Thyroid gland (tissue), 4 donors: ENCODE results near the gene RRBP1. TPM values are rescaled to one million over a fixed set of nuclear protein-coding genes. Genes with fewer than 3 reads are reported as not detected.

Source experiments
- DNase-seq, 2 donors: peaks; one replicate each; pipeline ENCODE4 v3.0.0-alpha.2; 2019
- H3K27ac ChIP-seq, 3 donors: fragments of 200-600 bp; sonication (generic); 1 replicate in 2 of 3; 2 replicates in 1 of 3; pipeline ENCODE4 v1.5.1; 2016 to 2019; ENCODE audit warnings: mild to moderate bottlenecking in 1 of 3, moderate library complexity in 1 of 3
- H3K27me3 ChIP-seq: fragments of 200-600 bp; sonication (generic); one replicate; pipeline ENCODE4 v1.5.1; 2019
- H3K36me3 ChIP-seq, 2 donors: fragments of 200-600 bp; sonication (generic); one replicate each; pipeline ENCODE4 v1.5.1; 2016 to 2019
- H3K4me1 ChIP-seq, 2 donors: fragments of 200-600 bp; sonication (generic); one replicate each; pipeline ENCODE4 v1.5.1; 2017 to 2019
- H3K4me3 ChIP-seq, 3 donors: fragments of 200-600 bp; sonication (generic); replicated peaks in 1 of 3; 1 replicate in 2 of 3; 2 replicates in 1 of 3; pipeline ENCODE4 v1.5.1; 2016; ENCODE audit warnings: mild to moderate bottlenecking in 1 of 3
- H3K9me3 ChIP-seq: fragments of 200-600 bp; sonication (generic); one replicate; pipeline ENCODE4 v1.5.1; 2017
- POLR2A ChIP-seq, 2 donors: fragments of 450-650 bp; IDR thresholded peaks; one replicate each; pipeline ENCODE4 v1.6.1; 2017; ENCODE audit warnings: antibody characterized with exemption in 2 of 2, mild to moderate bottlenecking in 2 of 2, moderate library complexity in 1 of 2
- WGBS, 2 donors: methylation state at CpG; one replicate each; pipeline ENCODE4 v1.1.5; 2017; 5-methylcytosine and 5-hydroxymethylcytosine counted together
- intact Hi-C: fragments of 100-400 bp; cut with DNase I; formaldehyde crosslinking; loops from one replicate; pipeline ENCODE4 v1.15.1; 2023
- total RNA-seq, 4 donors: library from RNA; depleted of rRNA; stranded (reverse); fragments of >200 nt; gene quantifications; one replicate each; pipeline ENCODE4 v1.2.3, GENCODE V29; 2016
- TF ChIP-seq, protein P1 (sequence below), 6 experiments: fragments of 200-600 bp in 3 of 6; fragments of 450-650 bp in 3 of 6; sonication (generic) in 3 of 6; IDR thresholded peaks; one replicate each; pipeline ENCODE4 v1.5.1; 2016 to 2019; ENCODE audit warnings: antibody characterized with exemption in 6 of 6, mild to moderate bottlenecking in 2 of 6, inconsistent platforms in 1 of 6, moderate library complexity in 1 of 6

The RRBP1 gene
- total RNA-seq, 4 donors from 2014 or later: 149 to 287 (median 221) TPM

DNA sequence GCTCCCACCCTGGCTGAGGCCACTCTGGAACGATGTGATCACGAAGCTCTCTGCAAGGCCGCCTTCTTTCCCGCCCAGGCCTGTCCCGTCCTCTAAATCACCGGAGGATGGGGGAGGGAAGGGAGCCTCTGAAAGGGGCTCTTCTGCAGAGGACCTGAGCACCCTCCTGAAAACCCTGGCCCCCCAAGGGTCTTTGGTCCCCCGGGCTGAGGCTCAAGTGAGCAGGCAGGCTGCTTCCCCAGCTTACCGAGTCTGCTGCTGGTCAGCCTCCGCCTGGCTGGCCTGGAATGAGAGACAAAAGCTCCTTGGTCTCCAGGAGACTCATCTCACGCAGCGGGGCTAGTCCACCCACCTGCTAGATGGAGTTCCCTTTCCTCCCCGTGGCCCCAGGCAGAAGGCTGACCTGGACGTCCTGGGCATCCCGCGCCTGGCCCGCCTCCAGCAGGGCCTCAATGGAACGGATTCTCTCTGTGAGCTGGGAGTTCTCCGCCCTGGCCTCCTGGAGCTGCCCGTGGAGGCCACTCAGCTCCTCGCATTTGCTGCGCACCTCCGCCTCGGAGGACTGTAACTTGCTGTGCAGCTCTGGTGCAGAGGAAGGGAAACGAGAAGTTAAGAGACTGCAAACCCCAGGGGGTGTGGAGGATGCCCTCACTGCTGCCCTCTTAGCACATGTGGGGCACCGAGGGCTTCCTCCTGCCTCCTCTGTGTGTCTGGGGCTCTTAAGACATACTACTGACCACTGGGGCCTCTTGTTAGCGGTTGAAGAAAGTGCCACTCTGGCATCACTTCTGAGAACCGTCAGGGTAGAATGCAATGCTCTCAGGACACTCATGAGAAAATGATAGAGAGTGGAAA is 54.7 kb downstream of the RRBP1 start:
- WGBS, 2 donors: 82 to 88% methylated on average over 22 to 23 of the region's 27 CpGs
- no peak overlapping the region for H3K27ac ChIP-seq
- intact Hi-C loops: no loop called here
- no peaks in the 10 kb centered on the region for H3K9me3 ChIP-seq
- no peak for DNase-seq
- H3K4me1 ChIP-seq: no peaks in the 10 kb centered on the region
- no peak for TF ChIP-seq POLR2A (IDR thresholded peaks at IDR 0.05)
- TF ChIP-seq, protein P1, sequence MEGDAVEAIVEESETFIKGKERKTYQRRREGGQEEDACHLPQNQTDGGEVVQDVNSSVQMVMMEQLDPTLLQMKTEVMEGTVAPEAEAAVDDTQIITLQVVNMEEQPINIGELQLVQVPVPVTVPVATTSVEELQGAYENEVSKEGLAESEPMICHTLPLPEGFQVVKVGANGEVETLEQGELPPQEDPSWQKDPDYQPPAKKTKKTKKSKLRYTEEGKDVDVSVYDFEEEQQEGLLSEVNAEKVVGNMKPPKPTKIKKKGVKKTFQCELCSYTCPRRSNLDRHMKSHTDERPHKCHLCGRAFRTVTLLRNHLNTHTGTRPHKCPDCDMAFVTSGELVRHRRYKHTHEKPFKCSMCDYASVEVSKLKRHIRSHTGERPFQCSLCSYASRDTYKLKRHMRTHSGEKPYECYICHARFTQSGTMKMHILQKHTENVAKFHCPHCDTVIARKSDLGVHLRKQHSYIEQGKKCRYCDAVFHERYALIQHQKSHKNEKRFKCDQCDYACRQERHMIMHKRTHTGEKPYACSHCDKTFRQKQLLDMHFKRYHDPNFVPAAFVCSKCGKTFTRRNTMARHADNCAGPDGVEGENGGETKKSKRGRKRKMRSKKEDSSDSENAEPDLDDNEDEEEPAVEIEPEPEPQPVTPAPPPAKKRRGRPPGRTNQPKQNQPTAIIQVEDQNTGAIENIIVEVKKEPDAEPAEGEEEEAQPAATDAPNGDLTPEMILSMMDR (IDR thresholded peaks at IDR 0.05): no peak
- peaks cover 85 to 87% of the 10 kb centered on the region in 2 donors for H3K36me3 ChIP-seq
- no peak overlapping the region for H3K4me3 ChIP-seq
- no peaks in the 10 kb centered on the region for H3K27me3 ChIP-seq

DNA sequence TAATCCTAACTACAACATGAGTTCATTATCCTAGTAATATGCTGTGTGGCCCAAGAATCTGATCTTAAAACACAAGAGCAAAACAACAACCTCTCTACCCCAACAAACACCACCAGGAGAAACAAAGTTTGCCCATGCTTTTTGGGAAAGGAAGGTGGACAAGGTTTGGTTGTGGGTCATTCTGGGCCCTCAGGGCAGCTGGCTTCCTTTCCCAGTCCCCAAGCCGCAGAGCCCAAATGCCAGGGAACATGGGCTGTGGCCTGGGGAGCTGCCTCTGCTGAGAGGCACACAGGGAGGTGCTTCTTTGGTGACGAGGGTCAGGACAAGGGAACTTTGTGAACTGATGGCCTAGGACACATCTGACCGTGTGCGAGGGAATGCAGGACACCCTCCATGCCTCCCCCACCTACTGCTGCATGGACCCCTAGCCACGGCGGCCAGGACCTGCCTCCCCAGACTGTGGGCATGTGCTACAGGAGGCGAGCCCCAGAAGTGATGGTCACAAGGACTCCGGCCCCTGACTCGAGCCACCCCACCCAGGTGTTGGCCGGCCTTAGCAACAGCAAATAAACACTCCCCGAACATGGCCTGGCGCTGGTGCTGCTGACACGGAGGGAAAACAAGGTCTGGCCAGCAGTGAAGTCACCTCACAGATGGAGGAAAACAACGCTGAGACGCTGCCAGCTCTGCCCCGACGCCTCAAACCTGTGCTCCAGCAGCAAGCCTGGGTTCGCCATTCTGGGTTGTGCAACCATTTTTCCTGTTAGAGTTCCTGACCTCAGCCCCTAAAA is 55.6 kb downstream of the RRBP1 start:
- no peaks in the 10 kb centered on the region for H3K4me1 ChIP-seq
- TF ChIP-seq POLR2A (IDR thresholded peaks at IDR 0.05): no peak
- TF ChIP-seq, protein P1 (IDR thresholded peaks at IDR 0.05): no peak
- 81 to 84% methylated on average over 18 of the region's 18 CpGs for WGBS, 2 donors
- H3K27ac ChIP-seq: no peak overlapping the region
- intact Hi-C loops: no loop called here
- no peak overlapping the region for H3K4me3 ChIP-seq
- DNase-seq: no peak
- H3K36me3 ChIP-seq: peaks cover 90 to 92% of the 10 kb centered on the region in 2 donors
- H3K27me3 ChIP-seq: no peaks in the 10 kb centered on the region
- no peaks in the 10 kb centered on the region for H3K9me3 ChIP-seq

DNA sequence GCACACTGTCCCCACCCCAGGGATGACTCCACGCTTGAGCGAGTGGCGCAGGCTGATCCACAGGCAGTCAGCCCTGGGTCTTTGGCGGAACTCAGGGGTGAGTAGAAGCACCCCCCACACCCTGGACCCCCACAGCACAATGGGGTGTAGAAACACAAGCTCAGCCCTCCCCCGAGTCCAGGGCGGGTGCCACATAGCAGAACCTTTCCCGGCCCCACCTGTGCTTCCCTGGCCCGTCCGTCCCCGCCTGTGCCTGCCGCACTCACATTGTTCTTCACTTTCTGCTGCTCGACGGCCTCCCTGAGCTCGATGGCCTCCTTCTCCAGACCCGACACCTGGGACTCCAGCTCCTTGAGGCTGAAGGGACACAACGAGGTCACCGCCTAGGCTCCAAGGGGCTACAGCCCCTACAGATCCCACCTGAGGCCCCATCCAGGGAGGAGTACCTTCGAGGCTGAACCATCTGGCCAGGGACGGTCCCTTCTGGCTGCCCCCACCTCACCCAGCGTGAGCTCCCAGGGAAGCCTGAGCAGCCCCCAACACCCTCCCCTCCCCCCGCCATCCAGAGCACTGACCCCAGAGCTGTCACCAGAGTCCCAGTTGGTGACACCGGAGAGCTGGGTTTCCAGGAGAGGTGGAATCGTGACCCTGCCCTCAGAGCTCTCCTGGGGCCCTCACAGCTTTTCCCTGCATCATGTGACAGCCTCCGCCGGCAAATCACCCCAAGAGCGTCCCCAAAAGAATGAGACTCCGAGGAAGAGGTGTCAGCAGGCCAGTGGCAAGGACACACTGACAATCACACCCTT is 56.6 kb downstream of the RRBP1 start:
- no peaks in the 10 kb centered on the region for H3K4me1 ChIP-seq
- H3K9me3 ChIP-seq: no peaks in the 10 kb centered on the region
- 93 to 95% methylated on average over 23 to 24 of the region's 27 CpGs for WGBS, 2 donors
- intact Hi-C loops: no loop called here
- TF ChIP-seq, protein P1 (IDR thresholded peaks at IDR 0.05): no peak
- no peak for TF ChIP-seq POLR2A (IDR thresholded peaks at IDR 0.05)
- no peak overlapping the region for H3K27ac ChIP-seq
- peak in 1 of 2 donors; percentile 2 for DNase-seq
- H3K27me3 ChIP-seq: no peaks in the 10 kb centered on the region
- peaks cover 93% of the 10 kb centered on the region in 2 donors for H3K36me3 ChIP-seq
- no peak overlapping the region for H3K4me3 ChIP-seq

DNA sequence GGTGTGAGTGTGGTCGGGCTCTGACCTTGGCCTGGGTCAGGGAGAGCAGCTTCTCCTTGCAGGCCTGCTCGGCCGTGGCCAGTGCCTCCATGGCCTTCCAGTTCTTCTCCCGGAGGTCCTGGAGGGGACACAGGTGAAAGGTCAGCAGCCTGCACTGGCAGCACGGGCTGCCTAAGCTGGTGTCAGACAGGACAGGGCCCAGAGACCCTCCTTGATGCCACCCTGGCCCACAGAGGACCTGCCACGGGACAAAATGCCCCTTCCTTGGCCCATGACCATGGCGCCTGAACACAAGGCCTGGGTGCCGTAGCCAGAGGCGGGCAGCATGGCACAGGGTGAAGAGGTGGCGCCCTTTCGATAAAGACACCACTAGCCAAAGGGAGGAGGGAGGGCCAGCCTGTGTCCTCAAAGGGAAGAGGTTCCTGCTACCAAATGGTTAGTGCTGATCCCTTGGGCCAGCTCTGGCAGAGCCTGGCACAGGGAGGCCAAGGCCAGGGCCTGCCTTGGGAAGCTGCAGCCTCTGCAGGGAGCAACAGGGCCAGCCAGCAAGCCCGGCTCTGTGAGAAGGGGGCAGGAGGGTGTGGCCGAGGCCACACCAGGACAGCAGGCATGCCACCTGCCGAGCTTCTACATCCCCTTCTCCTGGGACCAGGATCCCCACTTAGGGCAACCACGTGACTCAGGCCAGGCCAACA is 57.3 kb downstream of the RRBP1 start:
- Histone ChIP-seq H3K27me3 (no peaks in the 10 kb centered on the region), H3K4me1 (no peaks in the 10 kb centered on the region), H3K36me3 (peaks cover 90 to 97% of the 10 kb centered on the region in 2 donors), H3K4me3 (no peak overlapping the region), H3K27ac (no peak overlapping the region), H3K9me3 (no peaks in the 10 kb centered on the region)
- no peak for TF ChIP-seq POLR2A (IDR thresholded peaks at IDR 0.05)
- TF ChIP-seq, protein P1 (IDR thresholded peaks at IDR 0.05): no peak
- intact Hi-C loops: no loop called here
- WGBS, 2 donors: 94 to 100% methylated on average over 5 to 10 of the region's 15 CpGs
- DNase-seq: peak in 1 of 2 donors; percentile 1
